LNCAP (cell line): Measurements from ENCODE around the gene ARHGEF12.

Experiments
- CTCF ChIP-seq: fragments of 450-650 bp; IDR thresholded peaks from 2 replicates; pipeline ENCODE4 v1.5.1; 2017; ENCODE audit warnings: mild to moderate bottlenecking

ARHGEF12 gene

GRCh38 chr11:120332822-120333716 lies 3.1 kb upstream of the ARHGEF12 start:
- TF ChIP-seq CTCF = no peak

GRCh38 chr11:120333801-120334200 lies 2.4 kb upstream of the ARHGEF12 start:
- TF ChIP-seq CTCF = no peak

- no peak for TF ChIP-seq CTCF
These were observed 1.9 kb upstream of the ARHGEF12 start for GRCh38 chr11:120334332-120334731.

- peak; percentile 45 for TF ChIP-seq CTCF
These were observed 1.2 kb upstream of the ARHGEF12 start for GRCh38 chr11:120334894-120335462.

GRCh38 chr11:120335556-120335907 lies 681 bp upstream of the ARHGEF12 start:
- TF ChIP-seq CTCF = no peak

- no peak for TF ChIP-seq CTCF
These were observed 585 bp downstream of the ARHGEF12 start for GRCh38 chr11:120336641-120337354.

GRCh38 chr11:120337355-120338106 lies 1.3 kb downstream of the ARHGEF12 start:
- TF ChIP-seq CTCF = no peak
